Epithelial cell of proximal tubule (primary cell): Measurements from ENCODE around the gene GPC2. TPM values are rescaled to one million over a fixed set of nuclear protein-coding genes. Genes with fewer than 3 reads are reported as not detected.

Source experiments
- DNase-seq: peaks from one replicate; pipeline ENCODE4 v3.0.0-alpha.2; 2011; ENCODE audit warnings: low read depth
- H3K4me3 ChIP-seq: 2 replicates; pipeline ENCODE4 v1.5.1; 2011; ENCODE audit warnings: low read depth, mild to moderate bottlenecking, low read length
- total RNA-seq: library from RNA; depleted of rRNA; stranded (reverse); fragments of >200 nt; gene quantifications from 2 replicates; pipeline ENCODE4 v1.2.3, GENCODE V29; 2015
- TF ChIP-seq, protein P1 (sequence below): conservative IDR thresholded peaks from 2 replicates; pipeline ENCODE4 v1.5.1; 2012; ENCODE audit warnings: low read depth, mild to moderate bottlenecking, low read length

Gene GPC2
- total RNA-seq, 1 donor from 2014 or later: 11.0 TPM

DNA sequence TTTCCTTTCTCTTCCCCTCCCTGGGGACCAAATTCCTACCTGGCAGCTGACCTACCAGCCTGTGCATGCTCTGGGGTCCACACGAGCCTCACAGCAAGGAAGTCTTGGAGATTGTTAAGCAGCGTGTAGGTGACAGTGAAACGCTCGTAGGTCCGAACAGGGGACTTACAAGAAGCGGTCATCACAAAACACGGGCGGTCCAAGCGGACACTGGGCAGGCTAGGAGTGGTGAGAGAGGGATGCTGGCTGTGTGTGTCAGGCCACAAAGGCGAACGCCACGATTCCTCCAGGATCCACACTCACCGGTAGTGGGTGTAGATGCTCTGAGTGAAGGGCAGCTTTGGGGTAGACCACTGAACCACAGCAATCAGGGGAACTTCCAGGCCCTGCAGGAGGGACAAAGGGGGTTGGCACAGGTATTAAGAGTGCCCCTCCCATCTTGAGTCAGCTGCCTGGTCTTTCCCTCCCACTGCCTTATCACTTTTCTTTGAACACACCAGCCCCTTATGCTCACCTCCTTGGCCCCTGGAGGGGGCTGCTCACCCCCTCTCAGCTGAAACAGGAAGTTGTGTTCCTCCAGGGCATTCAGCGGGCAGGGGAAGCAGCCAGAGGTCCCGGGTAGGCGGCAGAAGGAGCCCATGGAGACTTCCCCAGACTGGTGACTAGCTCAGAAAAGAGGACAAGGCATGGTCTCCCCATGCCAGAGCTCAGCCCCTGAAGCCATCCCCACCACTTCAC, 20.7 kb downstream of the GPC2 start:
- no peak overlapping the region for H3K4me3 ChIP-seq

DNA sequence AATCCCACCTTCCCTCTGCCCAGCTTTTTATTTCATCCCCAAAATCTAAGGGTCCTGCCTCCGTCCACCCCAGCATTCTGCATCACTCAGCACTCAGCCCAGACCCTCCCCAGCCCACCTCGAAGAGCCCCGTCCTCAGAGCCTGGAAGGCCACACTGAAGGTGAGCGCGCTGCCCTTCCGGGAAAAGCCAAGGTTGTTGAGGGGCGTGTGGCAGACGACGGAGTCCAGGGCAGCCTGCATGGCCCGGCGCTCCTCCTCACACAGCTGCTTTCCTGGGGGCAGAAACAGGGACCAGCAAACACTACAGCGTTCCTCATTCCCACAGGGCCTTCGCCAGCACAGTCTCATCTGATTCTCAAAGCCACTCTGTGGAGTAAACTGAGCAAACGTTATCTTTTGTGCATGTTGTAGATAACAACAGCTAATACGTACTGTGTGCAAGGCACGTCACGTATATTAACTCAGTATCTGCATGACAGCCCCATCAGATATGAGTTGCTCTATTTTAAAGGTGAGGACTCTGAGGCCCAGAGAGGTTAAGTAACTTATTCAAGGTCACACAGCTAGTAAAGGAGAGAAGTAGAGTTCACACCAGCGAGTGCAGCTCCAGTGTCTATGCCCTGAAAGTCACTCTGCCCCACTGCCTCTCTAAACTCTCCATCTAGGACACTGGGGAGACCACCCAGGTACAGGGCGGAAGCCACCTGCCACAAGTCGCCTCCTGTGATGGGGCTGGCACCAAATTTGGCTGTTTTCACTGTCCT, 21.4 kb downstream of the GPC2 start:
- TF ChIP-seq, protein P1, sequence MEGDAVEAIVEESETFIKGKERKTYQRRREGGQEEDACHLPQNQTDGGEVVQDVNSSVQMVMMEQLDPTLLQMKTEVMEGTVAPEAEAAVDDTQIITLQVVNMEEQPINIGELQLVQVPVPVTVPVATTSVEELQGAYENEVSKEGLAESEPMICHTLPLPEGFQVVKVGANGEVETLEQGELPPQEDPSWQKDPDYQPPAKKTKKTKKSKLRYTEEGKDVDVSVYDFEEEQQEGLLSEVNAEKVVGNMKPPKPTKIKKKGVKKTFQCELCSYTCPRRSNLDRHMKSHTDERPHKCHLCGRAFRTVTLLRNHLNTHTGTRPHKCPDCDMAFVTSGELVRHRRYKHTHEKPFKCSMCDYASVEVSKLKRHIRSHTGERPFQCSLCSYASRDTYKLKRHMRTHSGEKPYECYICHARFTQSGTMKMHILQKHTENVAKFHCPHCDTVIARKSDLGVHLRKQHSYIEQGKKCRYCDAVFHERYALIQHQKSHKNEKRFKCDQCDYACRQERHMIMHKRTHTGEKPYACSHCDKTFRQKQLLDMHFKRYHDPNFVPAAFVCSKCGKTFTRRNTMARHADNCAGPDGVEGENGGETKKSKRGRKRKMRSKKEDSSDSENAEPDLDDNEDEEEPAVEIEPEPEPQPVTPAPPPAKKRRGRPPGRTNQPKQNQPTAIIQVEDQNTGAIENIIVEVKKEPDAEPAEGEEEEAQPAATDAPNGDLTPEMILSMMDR: no peak
- DNase-seq: no peak
- no peak overlapping the region for H3K4me3 ChIP-seq

More for the DNA sequence above, 20.7 kb downstream of the GPC2 start:
- no peak for DNase-seq
- TF ChIP-seq, protein P1: no peak

DNA sequence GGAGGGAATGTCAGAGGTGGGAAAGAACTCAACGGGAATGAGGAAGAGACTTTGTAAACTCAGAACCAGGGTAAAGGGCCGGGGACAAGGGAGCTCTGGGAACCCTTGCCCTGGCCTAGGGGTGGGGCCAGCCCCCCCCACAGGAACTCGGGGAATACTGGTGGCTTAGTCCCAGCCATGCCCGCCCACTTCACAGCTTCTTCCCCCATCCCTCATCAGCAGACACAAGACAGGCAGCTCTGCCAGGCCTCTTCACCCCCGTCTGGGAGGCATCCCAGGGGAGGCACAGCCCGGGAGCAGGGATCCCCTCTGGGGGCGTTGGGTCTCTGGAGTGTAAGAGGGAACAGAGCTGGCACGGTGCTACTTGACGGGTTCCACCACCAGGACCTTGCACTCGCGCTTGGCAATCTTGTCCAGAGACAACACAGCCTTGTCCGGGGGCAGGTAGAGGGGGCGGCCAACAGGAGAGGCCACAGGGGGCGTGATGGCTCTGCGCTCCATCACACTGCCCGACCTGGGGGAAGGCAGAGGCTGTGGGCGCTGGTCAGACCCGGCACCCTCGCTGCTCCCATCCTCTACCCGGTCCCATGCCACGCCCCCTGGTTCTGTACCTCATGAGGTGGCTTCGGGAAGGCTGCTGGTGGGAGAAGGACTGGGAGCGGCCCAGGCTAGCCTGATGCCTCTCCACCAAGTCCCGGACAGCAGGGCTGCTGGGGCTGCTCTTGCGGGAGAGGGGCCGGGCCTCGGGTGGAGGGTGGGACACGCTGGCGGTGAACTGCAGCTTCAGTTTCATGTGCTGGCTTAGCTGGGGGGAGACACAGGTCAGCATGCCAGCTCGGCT, 22.3 kb downstream of the GPC2 start:
- no peak overlapping the region for H3K4me3 ChIP-seq
- DNase-seq: no peak
- TF ChIP-seq, protein P1: no peak

DNA sequence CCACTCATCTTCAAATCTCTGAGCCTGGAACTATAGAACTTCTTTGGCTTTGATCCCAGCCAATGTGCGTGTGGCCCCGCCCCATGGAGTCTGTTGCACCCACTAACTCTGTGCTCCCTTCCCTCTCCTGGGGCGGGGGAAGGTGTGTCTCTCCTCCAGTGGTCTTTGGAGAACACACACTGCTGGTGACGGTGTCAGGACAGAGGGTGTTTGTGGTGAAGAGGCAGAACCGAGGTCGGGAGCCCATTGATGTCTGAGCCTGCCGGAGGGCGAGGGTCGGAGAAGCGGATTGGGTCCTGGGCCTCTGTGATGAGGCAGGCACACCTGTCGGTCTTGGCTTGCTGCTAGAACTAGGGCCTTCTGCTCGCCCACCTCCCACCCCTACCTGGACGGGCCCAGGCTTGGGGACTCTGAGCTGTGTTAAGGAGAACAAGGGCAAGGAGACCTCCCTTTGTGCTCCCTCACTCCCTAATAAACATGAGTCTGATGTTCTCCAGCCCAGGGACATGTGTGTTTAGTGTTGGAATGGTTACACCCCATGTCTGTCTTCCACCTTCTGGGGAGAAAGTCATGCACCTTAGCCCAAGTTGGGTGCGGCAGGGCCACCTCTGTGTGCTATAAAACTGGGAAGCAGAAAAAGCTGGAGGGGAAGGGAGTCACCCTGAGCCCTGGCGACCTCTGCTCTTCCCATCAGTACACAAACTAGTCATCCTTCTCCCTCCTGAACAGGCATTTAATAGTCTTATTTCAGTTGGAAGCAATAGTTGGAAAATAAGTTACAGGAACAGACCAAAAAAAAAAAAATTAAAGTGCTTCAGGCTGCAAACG, 23.3 kb downstream of the GPC2 start:
- TF ChIP-seq, protein P1: no peak
- no peak for DNase-seq
- no peak overlapping the region for H3K4me3 ChIP-seq

DNA sequence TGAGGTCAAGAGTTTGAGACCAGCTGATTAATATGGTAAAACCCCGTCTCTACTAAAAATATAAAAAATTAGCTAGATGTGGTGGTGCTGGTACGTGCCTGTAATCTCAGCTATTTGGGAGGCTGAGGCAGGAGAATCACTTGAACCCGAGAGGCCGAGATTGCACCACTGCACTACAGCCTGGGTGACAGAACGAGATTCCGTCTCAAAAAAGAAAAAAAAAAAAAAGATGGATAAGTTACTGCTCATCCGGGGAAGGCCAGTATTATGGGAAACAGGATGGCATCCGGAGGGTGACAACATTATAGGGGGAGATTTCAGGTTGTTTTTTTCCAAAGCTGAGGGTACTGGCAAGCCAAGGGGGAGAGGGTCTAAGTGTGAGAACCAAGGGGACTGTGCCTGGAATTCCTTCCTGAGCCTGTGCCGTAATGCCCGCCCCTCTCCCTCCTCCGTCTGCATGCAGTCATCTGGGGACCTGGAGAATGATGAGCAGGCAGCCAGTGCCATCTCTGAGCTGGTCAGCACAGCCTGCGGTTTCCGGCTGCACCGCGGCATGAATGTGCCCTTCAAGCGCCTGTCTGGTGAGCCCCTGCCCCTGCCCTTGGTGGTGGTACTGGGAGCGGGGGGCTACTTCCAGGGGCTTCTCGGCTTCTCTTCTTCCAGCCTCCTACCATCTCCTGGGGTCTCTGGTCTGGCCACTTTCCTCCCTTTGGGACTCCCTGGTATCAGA, 24.1 kb downstream of the GPC2 start:
- H3K4me3 ChIP-seq: no peak overlapping the region
- no peak for DNase-seq
- TF ChIP-seq, protein P1: no peak

DNA sequence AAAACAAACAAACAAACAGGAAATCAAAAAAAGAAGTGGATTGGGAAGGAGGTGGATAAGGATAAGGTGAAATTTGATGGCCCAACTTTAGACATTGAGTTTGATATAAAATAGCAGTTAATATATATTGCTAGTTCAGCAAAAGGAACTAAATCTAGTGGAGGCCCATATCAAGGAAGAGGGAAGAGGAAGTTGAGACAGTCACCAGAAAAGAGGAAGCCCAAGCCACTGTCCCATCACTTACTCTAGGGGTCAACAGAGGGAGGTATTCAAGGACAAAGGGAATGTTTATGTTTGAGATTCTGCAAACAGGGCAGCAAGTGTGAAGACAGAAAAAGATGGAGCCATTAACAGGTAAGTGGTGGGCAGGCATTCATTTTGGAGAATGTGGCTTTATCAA, 24.8 kb downstream of the GPC2 start:
- H3K4me3 ChIP-seq: no peak overlapping the region
- DNase-seq: no peak
- TF ChIP-seq, protein P1: no peak
